NCI-H82 treated with DMSO at 0.1 percent for 48 hours (cell line): ENCODE data around the gene SYF2.

Experiments
- DNase-seq: peaks from one replicate; lab custom pipeline; 2025; ENCODE audit not compliant: unreplicated experiment; lab: John Stamatoyannopoulos, UW

The SYF2 gene

DNA sequence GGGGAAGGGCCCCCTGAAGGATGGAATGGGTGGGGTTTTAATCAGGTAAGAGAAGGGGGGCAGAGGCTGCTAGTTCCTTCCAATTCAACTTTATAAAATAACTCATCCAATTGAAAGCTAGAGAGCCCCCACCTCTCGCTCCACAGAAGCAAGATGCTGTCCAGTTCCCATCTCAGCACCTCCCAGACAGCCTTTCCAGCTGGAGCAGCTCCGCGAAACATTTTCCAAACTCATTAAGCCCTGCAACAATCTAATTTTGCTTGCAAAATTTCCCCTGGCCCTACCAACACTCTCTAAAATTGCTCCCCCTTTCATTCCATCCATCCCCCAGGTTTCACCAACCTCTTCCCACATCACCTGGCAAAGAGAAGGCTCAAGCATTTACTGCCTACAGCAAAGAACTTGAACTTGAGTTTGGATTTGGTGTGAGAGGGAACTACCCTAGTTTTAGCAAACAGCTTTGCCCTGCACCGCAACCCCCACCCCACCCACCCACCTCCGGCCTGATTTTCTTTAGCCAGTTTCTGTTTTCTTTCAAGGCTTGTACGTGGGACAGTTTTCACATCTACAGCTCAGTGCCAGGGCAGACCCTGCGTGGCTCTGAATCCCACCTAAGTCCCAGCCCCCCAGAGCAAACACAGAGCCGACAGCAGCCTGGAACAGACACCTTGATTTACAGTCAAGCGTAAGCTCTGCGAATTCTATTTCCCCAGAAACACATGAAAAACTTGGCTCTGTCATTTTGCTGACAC is 46.7 kb downstream of the SYF2 start:
- no peak for DNase-seq

DNA sequence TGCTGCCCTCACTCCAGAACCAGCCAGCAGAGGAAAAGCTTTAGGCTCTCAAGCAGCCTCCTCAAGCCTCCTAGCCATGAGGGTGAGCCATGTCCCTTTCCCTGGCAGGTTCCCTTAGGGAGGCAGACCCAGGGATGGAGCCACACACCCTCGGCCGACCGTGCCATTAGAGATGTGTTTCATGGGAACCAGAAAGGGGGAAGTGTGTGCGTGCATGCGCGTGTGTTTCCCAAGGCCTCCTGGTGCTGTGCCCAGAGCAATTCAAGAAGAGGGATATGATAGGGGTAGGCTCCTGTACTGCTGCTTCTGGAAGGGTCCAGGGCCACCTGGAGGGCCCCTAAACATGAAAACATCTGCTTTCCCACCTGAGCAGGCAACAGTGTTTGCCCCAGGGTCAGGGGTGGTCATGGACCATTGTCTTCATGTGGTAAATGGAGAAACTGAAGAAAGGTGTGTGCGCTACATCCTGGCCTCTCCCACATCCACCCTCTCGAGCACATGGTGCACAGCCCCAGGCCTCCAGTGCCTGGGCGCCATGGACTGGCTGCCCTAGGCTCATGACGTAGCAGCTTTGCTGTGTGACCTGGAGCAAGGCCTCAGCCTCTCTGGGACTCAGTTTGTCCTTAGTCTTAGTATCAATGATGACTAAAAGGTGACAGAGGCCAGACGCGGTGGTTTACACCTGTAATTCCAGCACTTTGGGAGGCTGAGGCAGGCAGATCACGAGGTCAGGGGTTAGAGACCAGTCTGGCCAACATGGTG is 48.1 kb downstream of the SYF2 start:
- no peak for DNase-seq

DNA sequence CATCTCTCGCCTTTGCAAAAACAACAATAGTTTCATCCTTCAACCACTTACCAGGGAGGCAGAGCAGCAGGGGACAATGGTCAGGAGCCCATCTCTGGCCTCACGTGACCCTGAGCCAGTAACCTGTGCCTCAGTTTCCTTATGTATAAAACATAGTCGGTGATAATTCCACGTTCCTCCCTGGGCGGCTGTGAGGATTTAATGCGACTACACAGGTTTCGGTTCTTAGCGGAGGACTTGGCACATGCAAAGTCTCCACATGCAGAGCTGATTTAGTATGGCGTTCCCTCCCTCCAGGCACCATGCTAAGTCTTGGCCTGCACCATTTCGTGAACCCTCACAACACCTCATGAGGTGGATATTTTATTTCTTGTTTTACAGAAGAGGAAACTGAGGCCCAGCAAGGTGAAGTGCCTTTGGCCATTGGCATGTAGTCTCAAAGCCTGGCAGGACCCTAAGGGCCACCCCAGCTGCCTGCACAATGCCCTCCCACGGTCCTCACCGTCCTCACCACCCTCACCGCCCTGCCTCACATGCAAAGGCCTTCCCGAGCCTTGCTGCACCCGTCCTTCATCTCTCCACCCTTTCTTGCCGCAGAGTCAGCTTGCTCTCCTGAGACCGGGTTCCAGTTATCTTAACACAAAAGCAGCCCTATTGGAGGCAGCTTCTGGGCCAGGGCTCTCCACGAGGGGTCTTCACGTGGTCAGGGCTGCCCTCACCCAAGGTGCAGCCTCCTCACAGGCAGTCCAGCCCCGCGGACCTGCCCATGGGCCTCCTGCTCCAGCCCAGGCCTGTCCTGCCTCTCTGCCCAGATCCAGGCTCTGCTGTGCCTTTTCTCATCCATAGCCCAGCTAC is 48.9 kb downstream of the SYF2 start:
- DNase-seq, result no peak

DNA sequence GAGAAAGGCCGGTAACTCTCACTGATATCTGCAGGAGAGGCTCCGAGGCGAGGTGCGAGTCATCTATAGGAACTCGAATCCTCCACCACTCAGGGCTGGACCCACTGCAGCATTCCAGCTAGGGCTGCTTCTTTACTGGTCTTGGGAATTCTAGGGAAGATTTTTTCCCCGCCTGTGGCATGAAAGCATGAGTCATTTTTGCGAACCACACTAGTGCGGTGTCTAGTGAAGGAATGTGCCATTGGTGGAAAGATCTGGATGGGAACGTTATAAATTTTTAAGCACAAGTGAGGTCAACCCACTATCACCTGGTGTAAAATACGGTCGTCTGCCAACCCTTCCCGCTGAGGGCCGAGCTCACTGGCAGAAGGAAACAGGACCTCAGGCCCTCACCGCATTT is 49.7 kb downstream of the SYF2 start:
- DNase-seq, result no peak

DNA sequence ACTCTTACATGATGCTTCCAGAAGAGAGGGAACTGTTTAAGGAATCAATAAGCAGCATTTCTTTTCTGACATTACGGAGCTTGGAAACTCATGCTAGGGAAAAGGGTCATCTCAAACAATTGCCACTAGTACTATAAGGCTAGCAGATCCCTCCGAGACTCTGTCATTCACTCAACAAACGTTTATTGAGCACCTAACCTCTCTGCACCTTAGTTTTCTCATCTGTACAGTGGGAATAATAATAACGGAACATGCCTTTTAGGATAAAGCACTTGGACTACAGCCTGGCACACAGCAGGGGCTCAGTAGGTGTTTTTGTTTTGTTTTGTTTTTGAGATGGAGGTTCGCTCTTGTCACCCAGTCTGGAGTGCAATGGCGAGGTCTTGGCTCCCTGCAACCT is 51.3 kb downstream of the SYF2 start:
- DNase-seq, result no peak

DNA sequence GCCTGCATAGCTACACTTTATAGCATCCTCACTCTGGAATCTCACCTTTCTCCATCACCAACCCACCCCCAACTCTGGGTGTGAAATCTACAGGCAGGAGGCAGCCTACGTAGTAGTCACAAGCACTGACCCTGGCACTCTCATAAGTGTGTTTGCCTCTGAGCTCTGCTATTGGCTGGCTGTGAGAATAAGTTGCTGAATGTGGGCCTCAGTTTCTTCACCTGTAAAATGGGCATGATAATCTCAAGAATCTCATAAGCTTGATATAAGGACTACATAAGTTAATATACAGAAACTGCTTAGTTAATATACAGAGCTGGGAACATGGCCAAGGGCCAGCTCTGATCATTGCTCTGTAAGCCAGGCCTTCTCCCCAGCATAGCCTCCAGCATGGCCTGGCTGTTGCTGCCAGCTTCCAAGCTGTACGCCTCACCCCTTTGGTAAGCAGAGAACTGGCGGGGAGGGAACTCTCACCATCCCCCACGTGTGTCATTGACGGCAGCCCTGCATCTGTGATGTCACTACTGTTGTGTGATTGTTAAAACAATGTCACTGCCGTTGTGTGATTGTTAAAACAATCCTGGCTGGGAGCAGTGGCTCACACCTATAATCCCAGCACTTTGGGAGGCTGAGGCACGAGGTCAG is 53.3 kb downstream of the SYF2 start:
- DNase-seq, result no peak

DNA sequence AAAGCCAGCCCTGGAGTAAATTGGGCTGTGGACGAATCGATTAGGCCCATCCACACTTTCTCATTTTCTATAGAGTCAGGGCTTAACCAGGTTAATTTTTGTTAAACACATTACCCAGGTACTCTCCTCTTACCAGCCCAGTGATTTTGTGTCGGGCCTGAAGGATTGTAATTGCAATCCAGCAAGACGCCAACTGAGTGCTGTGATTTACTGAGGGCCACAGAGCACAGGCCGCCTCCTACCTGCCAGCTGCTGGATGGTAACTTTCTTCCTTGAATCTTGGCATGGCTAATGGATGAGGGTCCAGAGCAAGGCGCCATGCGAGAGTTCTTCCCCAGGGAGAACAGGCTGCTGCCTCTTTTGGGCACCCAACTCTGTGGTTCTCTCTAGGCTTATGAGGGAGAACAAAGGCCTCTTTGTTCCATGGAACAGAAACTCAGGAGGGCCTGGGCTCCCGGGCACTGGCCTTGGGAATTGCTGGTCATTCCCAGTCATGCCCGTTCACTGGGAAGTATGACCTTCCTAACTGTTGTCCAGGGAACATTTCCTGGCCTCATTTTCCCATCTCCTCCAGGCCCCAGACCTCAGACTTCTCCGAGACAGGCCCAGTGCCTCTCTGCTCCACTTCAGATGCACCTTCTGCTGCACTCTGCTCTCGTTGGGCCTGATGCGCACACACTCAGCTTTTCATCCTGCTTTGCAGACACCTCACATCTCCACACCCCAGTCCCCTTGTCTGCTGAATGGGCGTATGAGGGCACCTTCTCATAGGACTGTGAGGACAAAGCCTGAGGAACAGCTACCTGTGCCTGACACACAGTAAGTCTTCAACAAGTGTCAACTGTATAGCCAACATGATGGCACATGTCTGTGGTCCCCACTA is 57.3 kb downstream of the SYF2 start:
- DNase-seq, result no peak

DNA sequence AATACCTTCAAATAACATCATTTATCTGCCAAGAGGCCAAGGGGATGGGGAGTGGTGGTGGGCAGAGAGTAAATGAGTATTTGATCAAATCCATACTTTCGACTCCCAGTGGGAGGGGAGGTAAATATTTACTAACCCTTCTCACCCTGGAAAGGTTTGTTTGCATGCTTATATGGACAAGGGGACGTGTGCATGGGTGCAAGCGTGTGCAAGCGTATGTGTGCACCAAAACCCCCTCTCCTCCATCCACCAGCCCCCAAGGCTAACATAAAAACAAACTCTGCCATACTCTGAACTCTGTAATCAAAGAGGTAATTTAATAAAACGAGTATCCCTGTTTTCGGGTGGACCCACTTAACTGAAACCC is 58.0 kb downstream of the SYF2 start:
- DNase-seq, result no peak

DNA sequence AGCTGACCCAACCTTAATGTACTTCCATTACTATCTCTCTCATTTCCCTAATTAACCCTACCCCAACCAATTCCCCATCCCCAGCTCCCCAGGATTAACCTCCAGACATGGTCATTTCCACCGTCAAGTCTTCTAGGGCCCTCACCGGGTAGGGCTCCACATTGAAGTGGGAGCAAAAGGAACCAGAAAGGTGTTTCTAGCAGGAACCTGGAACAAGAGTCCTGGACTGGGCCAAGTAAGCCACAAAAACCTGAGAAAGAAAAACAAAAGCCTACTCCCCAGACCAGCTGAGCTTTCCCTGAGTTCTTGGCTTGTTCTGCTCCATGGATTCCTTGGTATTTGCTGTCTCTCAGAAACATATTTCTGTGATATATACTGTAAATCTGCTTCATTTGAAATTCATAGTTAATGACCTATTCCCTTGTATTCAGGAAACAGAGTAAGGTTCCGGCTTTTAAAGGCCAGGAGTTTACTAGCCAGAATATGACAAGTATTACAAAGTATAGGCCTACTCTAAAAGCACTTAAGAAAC is 58.4 kb downstream of the SYF2 start:
- DNase-seq, result no peak
